Inflammatory macrophage treated with lipopolysaccharide for 4 hours (primary cell): ENCODE results near the gene DGCR8.

Experiments
- DNase-seq: peaks from one replicate; pipeline ENCODE4 v3.0.0-alpha.2; 2020

DGCR8 gene

DNA sequence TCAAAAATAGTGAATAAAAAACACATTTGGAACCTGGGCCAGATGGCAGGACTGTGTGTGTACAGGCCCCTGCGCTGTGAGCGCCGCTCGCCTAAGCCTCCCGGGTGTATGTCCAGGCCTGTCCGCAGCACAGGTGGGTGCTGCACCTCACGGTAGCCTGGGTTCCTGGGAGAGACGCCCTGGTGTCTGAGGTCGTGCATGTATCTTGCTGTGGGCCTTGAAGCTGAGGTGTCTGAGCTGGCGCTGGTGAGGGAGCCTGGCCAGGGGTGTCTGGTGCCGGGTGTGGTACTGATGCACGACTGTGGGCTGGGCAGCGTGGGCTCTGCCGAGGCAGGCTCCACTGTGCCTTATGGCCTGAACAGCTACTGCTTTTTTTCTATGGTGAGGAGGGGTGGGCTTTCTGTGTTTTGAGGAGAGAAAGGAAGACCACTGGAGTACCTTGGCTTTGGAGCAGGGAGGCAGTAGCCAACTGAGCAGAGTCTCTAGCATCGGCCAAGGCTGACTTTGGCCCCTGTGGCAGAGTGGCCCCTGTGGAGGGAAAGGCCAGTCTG, 47.4 kb downstream of the DGCR8 start:
- DNase-seq = no peak

DNA sequence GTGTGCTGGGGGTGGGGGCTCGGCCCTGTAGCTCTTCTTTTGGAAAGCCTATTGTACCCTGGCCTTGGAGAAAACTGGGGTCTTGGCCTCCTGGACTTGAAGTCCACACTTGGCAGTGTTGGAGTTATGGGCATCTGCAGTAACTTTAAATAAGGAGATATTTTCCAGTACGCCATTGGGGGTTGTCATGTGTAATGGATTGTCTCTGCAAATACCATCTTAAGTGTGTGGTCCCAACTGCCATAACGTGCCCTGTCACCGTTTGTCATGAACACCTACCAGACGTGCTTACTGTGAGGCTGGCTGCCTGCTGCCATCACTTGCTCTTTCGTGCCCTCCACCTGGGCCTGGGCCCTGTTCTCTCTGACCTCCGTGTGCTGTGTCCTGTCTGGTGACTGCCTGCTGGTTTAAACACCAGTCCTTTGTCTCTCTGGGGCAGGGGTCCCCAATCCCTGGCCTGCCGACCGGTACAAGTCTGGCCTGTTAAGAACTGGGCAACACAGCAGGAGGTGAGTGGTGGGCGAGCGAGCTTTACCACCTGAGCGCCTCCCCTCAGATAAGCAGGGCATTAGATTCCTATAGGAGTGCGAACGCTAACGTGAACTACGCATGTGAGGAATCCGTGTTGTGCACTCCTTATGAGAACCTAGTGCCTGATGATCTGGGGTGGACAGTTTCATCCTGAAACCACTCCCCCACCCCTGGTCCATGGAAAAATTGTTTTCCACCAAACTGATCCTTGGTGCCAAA, 48.0 kb downstream of the DGCR8 start:
- DNase-seq = no peak

DNA sequence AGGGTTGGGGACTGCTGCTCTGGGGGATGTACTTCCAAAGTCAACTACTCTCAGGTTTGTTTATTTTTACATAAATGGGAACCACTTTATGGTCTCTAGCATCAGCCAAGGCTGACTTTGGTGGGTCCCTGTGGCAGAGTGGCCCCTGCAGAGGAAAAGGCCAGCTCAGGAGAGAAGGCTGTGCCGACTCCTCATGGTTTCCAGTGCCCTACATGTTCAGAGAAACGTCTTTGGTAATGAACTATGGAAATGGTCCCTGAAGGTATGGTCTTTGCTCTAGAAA, 48.5 kb downstream of the DGCR8 start:
- DNase-seq = no peak

DNA sequence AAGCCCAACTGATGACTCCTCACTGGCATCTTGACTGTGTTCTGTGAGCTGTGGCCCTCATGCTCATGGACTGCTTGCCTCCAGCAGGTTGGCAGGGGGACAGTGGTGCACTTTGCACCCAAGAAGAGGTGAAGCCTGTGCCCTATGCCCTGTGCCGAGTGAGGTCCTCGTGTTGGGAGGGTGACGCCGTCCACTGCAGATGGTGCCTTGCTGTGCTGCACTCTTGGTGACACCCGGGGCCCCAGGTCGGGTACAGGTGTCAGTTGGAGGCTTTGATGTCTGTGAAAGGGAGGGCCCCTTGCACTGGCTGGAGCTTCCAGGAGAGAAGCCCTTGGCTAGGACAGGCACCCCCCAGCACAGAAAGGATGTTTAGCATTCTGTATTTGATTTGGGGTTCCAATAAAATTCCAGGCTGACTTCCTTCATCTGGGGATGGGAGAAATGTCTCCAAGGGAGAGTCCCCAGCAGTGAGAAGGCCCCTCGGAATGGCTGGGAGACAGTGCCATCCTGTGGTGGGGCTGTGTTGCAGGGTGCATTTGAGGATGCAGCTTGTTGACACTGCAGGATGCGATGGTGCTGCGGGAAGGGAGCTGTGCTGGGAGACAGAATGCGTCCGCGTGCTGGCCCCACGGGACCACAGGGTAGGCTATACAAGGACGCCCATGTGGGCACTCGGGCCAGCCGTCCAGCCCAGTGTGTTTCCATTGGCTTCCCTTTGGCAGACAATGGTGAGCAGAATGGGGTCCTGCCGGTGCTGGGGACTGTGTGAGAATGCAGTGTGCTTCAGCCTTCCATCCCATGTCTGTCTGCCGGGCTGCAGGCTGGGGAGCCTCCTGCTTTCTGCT, 49.1 kb downstream of the DGCR8 start:
- DNase-seq = no peak

DNA sequence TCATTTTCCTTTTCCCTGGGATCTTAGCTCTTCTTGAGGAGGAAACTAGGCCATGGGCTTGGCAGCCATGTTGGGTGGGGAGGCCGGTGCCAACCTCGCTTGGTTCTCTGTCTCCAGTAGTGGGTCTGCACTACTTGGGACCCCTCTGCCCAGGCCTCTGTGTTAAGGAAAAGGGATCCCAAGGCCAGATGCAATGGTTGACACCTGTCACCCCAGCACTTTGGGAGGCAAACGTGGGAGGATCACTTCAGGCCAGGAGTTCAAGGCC, 49.6 kb downstream of the DGCR8 start:
- DNase-seq = no peak

DNA sequence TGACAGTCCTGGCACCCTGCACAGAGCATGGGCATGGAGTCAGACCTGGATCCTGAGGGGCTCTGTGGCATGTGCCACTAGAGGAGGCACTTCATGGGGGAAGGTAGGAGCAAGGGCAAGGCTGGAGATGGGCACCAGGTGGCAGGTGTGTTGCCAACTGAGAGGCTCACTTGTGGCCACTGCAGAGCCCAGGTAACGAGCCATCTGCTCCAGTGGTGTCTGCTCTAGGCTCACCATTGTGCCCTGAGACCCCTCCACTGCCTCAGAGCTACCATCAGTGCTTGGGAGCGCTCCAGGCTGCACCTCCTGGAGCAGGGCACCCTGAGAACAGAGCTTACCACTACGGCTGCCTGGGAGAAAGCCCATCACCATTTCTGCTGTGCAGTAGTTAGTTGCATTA, 50.3 kb downstream of the DGCR8 start:
- no peak for DNase-seq

DNA sequence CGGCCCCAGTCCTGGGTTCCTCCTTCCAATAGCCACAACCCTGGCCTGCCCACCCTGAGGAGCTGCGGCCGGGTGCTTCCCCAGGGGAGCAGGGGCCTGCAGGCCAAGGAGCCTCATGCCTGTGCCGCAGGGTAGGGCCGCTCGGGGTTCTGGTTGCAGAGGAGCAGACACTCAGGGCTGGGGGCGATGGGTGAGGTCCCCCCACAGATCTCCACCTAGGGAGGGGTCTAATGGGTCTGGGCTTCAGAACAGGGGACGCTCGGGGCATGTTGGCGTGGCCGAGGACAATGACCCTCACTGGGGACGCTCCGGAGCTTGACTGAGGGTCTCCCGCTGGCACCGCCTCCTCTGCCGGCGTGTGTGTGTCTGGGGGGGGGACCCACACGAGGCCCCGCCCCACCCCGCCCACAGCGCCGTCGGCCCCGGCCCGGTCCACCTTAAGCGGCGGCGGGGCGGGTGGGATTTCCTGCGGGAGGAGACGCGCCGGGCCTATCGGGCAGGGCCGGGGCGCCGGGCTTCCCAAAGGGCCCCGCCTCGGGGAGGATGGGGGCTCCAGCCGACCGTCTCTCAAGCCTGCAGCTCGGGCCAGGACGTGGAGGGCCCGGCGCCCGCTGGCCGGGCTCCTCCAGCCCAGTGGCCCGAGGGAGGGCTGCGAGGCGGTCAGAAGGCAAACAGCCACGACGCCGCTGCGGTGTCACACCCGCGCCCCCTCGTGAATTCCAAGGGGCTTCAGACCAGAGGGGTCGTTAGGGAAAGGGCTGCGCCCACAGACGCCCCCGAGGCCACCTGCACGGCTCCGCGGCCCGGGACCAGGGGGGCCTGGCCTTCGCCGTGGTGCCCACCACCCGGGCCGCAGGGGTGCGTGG, 50.9 kb downstream of the DGCR8 start:
- DNase-seq = peak; percentile 76

DNA sequence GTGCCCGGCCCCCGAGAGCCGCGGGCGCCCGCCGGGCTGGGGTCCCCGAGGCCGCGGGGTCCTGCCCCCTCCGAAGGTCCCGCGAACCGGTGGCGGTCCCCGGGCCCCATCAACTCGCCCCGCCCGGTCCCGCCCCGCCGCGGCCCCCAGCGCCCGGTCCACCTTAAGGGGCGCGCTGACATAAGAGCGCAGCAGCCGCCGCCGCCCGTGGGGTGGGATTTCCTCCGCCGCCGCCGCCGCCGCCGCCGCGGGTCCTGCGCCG, 51.5 kb downstream of the DGCR8 start, which contains the start of gene ZDHHC8:
Gene ZDHHC8 (plus strand): TSS at position 208 of the 262 bp plus-strand sequence. CDS start 144 bp downstream, outside the sequence.
- DNase-seq = no peak

DNA sequence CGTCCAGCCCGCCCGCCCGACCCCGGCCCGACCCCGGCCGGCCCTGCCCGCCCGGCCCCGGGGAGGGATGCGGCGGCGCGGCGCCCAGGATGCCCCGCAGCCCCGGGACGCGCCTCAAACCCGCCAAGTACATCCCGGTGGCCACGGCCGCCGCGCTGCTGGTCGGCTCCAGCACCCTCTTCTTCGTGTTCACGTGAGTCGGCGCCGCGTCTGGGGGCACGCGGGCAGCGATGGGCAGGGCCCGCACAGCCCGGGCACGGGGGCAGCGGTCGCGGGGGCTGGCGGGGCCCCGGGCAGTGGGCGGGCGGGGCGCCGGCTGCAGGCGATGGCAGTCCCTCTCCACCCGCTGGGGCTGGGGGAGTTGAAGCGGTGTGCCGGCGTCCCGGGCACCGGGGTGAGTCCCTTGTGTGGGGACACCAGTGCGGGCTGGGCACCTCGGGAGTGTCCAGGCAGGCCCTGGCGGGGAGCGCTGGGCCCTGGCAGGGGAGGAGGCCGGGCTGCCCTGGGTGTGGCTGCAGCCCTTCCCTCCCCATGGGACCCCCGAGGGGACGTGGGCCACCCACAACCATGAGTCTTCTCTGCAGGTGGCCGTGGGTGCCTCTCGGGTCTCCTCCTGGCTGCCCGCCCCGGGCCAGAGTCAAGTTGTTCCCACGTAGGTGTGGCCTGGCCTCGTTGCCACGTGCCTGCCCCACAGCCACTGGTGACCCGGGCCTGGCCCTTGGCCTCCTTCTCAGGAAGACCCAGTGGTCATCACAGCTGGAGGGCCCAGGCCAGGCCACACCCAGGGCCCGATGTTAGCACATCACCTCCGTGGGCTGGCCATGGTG, 52.0 kb downstream of the DGCR8 start:
- DNase-seq = peak; percentile 63

DNA sequence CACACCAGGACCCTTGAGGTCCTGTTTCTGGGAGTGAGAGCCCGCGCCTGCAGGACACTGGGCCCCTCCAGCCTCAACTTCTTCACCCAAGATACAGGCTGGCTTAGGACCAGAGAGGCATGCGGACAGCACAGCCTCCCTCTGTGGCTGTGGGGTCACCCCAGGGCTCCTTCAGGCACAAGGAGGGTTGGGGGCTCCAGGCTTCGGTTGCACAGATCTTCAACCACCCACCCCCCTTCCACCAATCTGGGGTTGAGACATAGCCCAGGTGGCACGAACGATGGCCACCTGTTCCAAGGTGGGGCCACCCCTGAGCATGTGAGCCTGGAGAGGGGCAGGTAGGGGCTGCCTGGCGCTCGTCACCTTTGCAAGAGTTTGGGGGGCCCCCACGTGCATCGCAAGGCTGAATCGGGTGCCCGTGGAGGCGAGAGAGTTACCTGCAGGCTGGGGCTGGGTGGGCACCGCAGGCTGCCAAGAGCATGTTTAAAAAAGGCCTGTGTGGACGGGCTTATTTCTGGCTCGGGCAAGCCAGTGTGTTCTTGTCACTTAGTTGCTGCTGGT, 52.7 kb downstream of the DGCR8 start:
- DNase-seq = no peak

DNA sequence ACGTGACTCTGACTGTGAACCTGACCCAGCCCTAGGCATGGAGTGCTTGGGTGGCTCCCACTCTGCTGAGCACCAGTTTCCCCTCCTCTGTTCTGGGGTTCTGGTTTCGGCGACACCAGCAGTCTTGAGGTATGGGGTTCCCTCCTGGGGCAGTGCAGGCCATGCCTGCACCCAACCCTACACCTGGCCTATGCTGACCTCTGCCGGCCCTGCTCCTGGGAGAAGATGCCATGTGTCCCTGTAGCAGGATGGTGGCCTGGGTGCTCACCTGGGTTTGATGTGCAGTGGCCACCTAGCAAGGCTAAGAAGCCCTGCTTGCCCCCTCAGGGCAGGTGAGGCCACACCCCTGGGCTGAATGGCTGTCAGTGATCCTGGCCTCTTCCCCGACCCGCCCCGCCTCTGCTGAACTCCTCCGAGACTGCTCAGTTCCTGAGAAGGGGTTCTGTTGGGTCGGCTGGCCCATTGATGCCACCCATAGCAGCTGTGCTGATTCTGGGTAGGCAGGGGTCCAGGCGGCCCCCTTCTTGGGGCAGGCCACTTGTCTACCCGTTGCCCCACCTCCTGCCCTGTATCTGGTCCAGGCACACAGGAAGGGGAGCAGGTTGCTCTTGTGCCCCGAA, 54.0 kb downstream of the DGCR8 start:
- no peak for DNase-seq

DNA sequence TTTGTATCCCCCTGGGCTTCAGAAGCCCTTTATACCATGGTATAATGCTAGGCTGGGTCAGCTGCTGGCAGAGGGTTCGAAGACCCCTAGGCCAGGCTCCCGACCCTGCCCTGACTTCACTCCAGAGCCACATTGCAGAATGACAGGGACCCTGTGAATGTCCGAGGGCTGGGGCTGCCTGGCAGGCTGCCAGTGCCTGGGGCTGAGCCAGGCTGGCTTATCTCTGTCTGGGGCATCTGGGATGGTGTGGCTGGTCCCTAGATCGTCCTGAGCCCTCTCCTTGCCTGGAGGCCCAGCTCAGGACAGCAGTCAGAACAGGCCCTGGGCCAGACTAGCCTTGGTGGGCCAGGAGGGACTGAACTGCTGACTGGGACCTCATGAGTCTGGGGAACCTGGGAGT, 55.2 kb downstream of the DGCR8 start:
- no peak for DNase-seq

DNA sequence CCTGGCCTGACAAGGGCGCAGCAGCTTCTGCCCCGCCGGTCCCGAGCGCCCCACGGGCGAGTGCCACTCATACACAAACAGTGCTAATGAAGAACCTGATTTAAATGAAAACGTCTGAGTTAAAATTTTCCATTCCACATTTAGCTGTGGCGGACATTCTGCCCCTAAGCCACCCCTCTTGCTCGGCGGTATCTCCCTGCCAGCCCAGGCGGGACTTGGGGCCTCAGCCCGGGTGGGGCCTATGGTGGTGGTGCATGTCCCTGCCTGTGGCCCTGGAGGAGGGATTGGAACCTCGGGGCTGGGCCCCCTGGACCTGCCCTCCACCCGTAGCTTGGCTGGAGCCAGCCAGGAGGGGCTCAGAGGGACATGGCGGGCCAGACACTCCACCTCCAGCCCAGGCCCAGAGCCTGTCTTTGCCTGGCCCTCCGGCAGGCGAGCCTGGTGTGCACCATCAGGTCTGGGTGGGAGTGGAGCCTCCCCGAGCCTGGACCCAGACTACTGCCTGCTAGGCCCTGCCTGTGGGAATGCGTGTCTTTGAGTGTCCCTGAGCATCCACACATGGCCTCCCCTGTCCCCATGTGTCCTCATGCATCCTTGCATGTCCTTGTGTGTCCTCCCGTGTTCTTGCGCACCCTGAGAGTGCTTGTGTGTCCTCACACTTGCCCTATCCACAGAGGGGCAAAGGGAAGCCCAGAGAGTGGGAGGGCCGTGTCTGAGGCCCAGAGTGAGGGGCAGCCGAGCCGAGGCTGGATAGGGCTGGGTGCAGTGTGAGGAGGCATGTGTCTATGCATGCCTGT, 56.0 kb downstream of the DGCR8 start:
- no peak for DNase-seq

DNA sequence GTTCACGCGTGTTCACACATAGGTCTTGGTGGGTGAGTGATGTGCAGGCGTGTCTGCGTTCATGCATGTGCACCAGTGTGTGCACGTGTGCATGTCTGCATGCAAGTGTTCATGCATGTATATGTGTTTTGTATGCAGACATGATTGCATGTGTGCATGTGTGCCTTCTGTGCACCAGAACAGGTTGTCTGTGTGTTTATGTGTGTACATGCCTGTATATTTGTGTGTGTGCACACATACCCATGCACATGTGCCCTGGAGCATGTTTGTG, 56.5 kb downstream of the DGCR8 start:
- no peak for DNase-seq

DNA sequence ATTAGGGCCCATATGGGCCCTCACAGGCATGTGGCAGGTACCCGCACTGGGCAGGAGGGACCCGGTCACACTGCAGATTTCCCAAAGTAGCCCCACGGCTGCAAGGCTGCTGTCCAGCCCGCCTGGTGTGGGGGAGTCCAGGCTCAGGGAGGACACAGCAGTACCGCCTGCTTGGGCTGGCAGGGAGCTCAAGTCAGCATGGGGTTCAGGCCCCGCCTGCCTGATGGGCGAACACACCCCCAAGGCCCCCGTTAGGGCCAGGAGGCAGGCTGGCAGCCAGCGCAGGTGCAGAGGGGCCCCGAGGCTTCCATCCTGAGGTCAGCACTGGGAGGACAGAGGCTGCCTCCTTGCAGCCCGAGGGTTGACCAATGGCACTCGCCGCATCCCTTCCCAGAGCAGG, 57.1 kb downstream of the DGCR8 start:
- no peak for DNase-seq

DNA sequence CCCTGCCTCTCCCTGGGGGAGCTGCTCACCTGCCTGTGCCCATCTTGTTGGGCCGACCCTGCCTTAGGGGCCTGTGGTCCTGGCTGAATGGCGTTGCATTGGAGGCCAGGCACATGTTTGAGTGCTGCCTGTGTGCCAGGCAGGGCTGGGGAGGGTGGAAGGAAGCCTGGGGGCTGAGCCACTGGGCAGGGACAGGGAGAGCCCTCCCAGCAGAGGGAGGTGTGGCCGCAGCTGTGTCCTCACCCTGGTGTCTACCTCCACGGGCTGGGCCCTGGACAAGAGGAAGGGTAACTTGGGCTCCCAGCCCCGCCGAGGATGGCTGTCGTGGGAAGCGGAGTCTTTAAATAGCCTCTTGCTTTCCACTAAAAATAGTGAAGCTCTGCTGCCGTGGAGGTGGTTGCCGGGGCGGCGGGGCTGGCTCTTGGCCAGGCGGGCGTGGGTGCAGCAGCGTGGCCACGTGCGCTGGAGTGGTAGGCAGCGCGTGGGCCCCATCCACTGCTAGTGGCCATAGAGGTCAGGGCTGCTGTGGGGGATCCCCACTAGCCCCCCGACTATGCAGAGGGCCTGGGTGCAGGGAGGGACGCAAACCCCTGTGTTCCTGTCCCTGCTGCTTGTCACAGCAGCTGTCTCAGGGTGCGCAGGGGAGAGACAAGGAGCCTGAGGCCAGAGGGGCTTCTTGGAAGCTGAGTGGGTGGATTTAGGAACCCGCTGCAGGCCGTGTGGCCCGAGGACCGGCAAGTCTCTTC, 57.8 kb downstream of the DGCR8 start:
- DNase-seq = no peak

DNA sequence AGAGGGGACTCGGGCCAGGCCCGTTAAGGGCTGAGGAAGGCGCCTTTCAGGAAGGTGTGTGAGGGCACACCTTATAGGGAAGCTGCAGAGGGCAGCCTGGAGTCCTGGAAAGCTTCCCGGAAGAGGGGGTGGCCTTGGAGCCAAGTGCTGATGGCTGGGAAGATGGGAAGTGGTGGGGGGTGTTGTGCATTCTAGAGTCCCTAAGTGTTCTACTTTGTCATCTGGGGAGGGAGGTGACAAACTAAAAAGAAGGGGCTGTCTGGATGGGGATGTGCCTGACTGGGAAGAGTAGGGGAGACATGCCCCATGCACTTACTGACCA, 58.3 kb downstream of the DGCR8 start:
- no peak for DNase-seq

DNA sequence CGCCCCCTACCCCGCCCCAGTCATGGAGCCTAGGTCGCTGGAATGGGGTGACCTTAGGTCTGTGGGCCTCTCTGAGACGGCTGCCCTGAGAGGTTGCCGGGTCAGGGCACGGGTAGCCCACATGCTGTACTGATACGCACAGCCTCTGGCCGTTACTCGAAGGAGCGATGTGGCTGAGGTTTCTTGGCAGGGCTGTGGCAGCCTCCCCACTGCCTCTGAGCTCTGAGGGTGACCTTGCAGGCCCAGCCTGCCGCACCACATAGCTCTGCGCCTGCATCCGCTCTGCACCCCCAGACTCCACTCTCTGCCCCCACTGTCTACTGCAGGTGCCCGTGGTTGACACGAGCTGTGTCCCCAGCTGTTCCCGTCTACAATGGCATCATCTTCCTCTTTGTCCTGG, 58.8 kb downstream of the DGCR8 start:
- no peak for DNase-seq

DNA sequence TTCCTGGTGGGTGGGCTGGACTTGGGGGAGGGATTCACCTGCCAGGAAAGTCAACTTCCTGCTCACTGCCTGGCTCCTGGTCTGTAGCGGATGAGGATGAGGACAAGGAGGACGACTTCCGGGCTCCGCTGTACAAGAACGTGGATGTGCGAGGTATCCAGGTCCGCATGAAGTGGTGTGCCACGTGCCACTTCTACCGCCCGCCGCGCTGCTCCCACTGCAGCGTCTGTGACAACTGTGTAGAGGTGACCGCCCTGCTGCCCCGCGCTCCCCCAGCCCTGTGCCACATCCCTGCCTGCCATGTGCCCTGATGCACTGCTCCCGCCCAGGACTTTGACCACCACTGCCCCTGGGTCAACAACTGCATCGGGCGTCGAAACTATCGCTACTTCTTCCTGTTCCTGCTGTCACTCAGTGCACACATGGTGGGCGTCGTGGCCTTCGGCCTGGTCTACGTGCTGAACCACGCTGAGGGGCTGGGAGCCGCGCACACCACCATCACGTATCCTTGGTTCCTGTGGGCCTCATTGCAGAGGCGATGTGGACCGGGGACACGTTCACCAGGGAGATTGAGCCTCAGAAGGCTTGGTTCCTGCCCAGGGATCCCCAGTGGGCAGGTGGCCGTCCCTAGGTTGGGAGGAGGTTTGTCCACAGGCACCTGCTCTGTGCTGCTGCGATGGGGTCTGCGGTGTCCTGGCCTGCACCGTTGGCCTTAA, 59.5 kb downstream of the DGCR8 start:
- no peak for DNase-seq

DNA sequence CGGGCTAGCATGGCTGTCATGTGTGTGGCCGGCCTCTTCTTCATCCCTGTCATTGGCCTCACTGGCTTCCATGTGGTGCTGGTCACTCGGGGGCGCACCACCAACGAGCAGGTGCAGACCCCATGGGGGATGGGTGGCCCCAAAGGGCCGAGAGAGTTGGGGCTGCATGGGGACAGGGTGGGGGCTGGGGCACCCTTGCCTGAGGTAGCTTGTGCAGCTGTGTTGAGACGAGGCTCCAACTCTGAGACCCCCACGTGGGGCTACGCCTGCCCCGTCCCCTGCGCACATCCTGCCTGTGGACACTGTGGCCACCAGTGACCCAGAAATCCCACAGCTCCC, 60.0 kb downstream of the DGCR8 start:
- DNase-seq = no peak
